Tibial nerve (tissue), 3 donors: Measurements from ENCODE around the gene BRMS1.

Experiments used
- EP300 ChIP-seq, 2 donors: sonication (generic); formaldehyde crosslinking; IDR thresholded peaks; one replicate each; pipeline ENCODE4 v1.6.1; 2017; ENCODE audit warnings: antibody characterized with exemption in 2 of 2, mild to moderate bottlenecking in 1 of 2
- POLR2A ChIP-seq, 2 donors: fragments of 450-650 bp; IDR thresholded peaks; one replicate each; pipeline ENCODE4 v1.6.1; 2017; ENCODE audit warnings: antibody characterized with exemption in 2 of 2, mild to moderate bottlenecking in 2 of 2, moderate library complexity in 2 of 2

GRCh38 chr11:66369073-66369894, 24.4 kb upstream of the BRMS1 start:
- no peak for TF ChIP-seq EP300 (IDR thresholded peaks at IDR 0.05)
- TF ChIP-seq POLR2A (IDR thresholded peaks at IDR 0.05): no peak
